ENCODE measurements around the gene FSCB. TPM values are rescaled to one million over a fixed set of nuclear protein-coding genes. Genes with fewer than 3 reads are reported as not detected.

FSCB gene, protein sequence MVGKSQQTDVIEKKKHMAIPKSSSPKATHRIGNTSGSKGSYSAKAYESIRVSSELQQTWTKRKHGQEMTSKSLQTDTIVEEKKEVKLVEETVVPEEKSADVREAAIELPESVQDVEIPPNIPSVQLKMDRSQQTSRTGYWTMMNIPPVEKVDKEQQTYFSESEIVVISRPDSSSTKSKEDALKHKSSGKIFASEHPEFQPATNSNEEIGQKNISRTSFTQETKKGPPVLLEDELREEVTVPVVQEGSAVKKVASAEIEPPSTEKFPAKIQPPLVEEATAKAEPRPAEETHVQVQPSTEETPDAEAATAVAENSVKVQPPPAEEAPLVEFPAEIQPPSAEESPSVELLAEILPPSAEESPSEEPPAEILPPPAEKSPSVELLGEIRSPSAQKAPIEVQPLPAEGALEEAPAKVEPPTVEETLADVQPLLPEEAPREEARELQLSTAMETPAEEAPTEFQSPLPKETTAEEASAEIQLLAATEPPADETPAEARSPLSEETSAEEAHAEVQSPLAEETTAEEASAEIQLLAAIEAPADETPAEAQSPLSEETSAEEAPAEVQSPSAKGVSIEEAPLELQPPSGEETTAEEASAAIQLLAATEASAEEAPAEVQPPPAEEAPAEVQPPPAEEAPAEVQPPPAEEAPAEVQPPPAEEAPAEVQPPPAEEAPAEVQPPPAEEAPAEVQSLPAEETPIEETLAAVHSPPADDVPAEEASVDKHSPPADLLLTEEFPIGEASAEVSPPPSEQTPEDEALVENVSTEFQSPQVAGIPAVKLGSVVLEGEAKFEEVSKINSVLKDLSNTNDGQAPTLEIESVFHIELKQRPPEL
- total RNA-seq (2022; extraction: Qiagen RNA extraction; ENCODE audit: low read depth), result not detected in 5 replicates

DNA sequence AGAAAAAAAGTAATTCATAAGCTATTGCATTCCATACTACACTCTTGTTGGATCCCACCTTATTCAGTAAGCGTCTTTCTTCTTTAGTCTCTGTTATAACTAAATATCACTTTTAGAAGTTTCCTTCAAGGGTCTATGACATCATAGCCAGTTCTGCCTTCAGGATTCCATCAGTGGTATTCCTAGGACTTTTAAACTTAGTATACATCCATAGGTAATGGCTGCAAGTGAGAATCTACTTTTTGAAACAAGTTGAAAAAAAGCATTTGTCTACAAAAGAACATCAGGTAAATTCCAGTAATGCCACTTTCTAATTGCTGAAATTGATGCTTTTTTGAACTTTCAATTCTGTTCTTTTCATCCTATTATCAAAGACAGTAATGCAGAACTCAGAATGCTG lies at the start of gene FSCB:
Gene FSCB, minus strand, starts transcription at position 101 of the 400 bp plus-strand sequence. CDS start 296 bp downstream, outside the sequence.

